Measurements from ENCODE around the gene CHKB. TPM values are rescaled to one million over a fixed set of nuclear protein-coding genes. Genes with fewer than 3 reads are reported as not detected.
A peak's percentile ranks its signal among the peaks of the same experiment; 100 is the strongest.

Gene CHKB
- total and polyA plus RNA-seq, 4 donors = 59.4 to 142 (median 74.9) TPM

DNA sequence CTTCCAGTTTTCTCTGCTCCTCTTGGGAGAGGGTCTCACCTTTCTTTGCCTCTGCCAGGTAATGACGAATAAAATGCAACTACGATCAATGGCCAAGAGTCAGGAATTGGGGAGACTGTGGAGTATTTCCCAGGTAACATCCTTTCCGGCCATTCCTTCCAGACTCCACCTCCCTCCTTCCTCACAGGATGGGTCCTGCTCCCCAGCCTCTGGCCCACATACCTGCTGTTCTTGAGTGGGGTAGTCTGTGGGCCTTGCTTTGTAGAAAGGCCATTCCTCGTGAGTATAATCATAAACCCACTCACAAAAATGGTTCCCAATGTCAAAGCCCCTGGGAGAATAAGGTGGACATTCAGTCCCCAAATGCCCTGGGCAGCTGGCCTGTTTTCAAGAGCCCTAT, 2.9 kb downstream of the CHKB start:
- Histone ChIP-seq H3K36me3 (ENCODE audit: control insufficient read depth in 4 of 4, insufficient read depth in 4 of 4, low read length in 4 of 4) (peaks cover 0 to 7% (median 0%) of the 10 kb centered on the region in 4 donors), H3K9ac (ENCODE audit: insufficient read depth in 1 of 2, low read length in 2 of 2) (no peak overlapping the region), H3K27ac (ENCODE audit: low read depth in 1 of 2, low read length in 1 of 2) (no peak overlapping the region), H3K9me3 (ENCODE audit: control insufficient read depth in 4 of 4, insufficient read depth in 3 of 4, low read length in 3 of 4) (no peaks in the 10 kb centered on the region), H3K4me3 (no peak overlapping the region), H3K4me1 (ENCODE audit: control insufficient read depth in 5 of 5, insufficient read depth in 5 of 5, low read length in 5 of 5) (peaks cover 2 to 23% (median 5%) of the 10 kb centered on the region in 5 donors), H3K27me3 (ENCODE audit: control insufficient read depth in 3 of 3, insufficient read depth in 3 of 3, low read length in 2 of 3) (peaks cover 0 to 11% (median 2%) of the 10 kb centered on the region in 3 donors)
- no peak for ATAC-seq (ENCODE audit: insufficient read depth, low FRiP score)
- DNase-seq = no peak
- TF ChIP-seq, protein P1, sequence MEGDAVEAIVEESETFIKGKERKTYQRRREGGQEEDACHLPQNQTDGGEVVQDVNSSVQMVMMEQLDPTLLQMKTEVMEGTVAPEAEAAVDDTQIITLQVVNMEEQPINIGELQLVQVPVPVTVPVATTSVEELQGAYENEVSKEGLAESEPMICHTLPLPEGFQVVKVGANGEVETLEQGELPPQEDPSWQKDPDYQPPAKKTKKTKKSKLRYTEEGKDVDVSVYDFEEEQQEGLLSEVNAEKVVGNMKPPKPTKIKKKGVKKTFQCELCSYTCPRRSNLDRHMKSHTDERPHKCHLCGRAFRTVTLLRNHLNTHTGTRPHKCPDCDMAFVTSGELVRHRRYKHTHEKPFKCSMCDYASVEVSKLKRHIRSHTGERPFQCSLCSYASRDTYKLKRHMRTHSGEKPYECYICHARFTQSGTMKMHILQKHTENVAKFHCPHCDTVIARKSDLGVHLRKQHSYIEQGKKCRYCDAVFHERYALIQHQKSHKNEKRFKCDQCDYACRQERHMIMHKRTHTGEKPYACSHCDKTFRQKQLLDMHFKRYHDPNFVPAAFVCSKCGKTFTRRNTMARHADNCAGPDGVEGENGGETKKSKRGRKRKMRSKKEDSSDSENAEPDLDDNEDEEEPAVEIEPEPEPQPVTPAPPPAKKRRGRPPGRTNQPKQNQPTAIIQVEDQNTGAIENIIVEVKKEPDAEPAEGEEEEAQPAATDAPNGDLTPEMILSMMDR (IDR thresholded peaks at IDR 0.05; ENCODE audit: control extremely low read depth, extremely low read depth) = no peak
- 95 to 98% methylated on average over 4 of the region's 4 CpGs for WGBS, 2 donors

DNA sequence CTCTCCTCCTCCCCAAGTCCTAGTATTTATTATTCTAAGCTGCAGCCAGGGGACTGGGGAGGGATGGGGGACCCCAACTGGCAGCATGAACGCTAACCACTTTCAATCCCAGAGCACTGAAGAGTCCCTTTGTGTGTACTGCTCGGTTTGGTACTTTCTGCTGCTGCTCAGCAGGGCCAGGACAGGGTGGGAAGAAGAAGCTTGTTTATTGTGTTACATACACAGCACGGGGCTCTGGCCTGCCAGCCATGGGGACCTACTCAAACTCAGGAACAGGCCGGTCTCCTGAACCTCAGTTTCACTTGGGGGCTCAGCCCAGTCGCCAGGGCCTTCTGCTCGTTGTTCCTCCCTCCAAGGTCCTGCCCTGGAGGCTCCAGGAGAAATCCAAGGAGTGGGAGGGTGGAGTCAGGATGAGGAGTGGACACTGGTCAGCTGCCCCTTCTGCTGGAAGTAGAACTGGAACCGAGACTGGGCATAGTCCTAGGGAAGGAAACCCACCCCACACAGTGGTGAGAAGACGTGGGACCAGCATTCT, 3.8 kb downstream of the CHKB start:
- WGBS, 2 donors = 76 to 77% methylated on average over 8 of the region's 8 CpGs
- H3K4me1 ChIP-seq (ENCODE audit: control insufficient read depth in 5 of 5, insufficient read depth in 5 of 5, low read length in 5 of 5) = peaks cover 2 to 22% (median 5%) of the 10 kb centered on the region in 5 donors
- peaks cover 0 to 11% (median 2%) of the 10 kb centered on the region in 3 donors for H3K27me3 ChIP-seq (ENCODE audit: control insufficient read depth in 3 of 3, insufficient read depth in 3 of 3, low read length in 2 of 3)
- ATAC-seq (ENCODE audit: insufficient read depth, low FRiP score) = no peak
- H3K9ac ChIP-seq (ENCODE audit: insufficient read depth in 1 of 2, low read length in 2 of 2) = peak overlapping the region in 1 of 2 donors; percentile 20
- TF ChIP-seq, protein P1 (IDR thresholded peaks at IDR 0.05; ENCODE audit: control extremely low read depth, extremely low read depth) = no peak
- H3K4me3 ChIP-seq = no peak overlapping the region
- H3K9me3 ChIP-seq (ENCODE audit: control insufficient read depth in 4 of 4, insufficient read depth in 3 of 4, low read length in 3 of 4) = no peaks in the 10 kb centered on the region
- DNase-seq = no peak
- H3K36me3 ChIP-seq (ENCODE audit: control insufficient read depth in 4 of 4, insufficient read depth in 4 of 4, low read length in 4 of 4) = peaks cover 0 to 7% (median 0%) of the 10 kb centered on the region in 4 donors
- H3K27ac ChIP-seq (ENCODE audit: low read depth in 1 of 2, low read length in 1 of 2) = peak overlapping the region in 1 of 2 donors; percentile 90

DNA sequence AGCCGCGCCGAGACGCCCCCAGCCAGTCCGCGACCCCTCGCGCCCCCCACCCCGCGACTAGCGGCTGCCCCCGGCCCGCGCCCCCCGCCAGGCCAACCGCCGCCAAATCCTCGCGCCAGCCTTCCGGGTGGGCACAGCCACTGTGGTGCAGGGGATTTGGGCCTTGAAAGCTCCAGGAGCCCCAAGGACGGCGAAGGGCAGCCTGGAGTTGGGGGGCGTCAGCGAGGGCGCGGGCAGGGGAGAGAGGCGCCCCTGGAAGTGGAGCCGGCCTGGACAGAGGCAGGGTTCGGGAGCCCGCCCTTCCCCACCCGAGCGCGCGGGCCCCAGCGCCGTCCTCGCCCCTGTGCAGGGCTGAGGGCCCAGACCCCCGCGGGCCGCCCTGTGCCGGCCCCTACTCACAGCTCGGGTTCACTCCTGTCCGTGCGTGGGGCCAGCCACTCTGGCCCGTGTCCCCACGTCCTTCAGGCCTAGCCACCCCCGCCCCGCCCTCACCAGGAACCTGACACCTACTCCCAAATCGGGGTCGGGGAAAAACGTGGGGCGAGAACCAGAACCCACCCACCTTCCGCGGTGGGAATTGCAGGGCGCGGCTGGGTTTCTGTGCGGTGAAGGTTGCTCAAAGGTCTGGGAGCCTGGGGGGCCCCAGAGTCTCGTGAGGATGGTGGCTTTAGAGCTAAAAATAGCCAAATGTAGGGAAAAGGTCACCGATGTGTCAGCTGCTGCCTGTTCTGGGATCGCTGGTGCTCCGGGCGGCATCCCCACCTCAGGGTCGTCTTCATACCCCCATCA, 4.5 kb downstream of the CHKB start, which contains the start of gene CPT1B:
Gene CPT1B (minus strand): TSS at position 441 of the 789 bp plus-strand sequence. CDS start 512 bp downstream, outside the sequence.
- Histone ChIP-seq H3K9me3 (ENCODE audit: control insufficient read depth in 4 of 4, insufficient read depth in 3 of 4, low read length in 3 of 4) (no peaks in the 10 kb centered on the region), H3K4me3 (no peak within 1 kb of the TSS), H3K27ac (ENCODE audit: low read depth in 1 of 2, low read length in 1 of 2) (peak within 1 kb of the TSS in 1 of 2 donors; percentile 90), H3K36me3 (ENCODE audit: control insufficient read depth in 4 of 4, insufficient read depth in 4 of 4, low read length in 4 of 4) (peaks cover 0 to 7% (median 0%) of the 10 kb centered on the region in 4 donors), H3K27me3 (ENCODE audit: control insufficient read depth in 3 of 3, insufficient read depth in 3 of 3, low read length in 2 of 3) (peaks cover 0 to 11% (median 2%) of the 10 kb centered on the region in 3 donors), H3K4me1 (ENCODE audit: control insufficient read depth in 5 of 5, insufficient read depth in 5 of 5, low read length in 5 of 5) (peaks cover 0 to 16% (median 5%) of the 10 kb centered on the region in 5 donors), H3K9ac (ENCODE audit: insufficient read depth in 1 of 2, low read length in 2 of 2) (peak within 1 kb of the TSS in 1 of 2 donors; percentile 20)
- no peak for ATAC-seq (ENCODE audit: insufficient read depth, low FRiP score)
- TF ChIP-seq, protein P1 (IDR thresholded peaks at IDR 0.05; ENCODE audit: control extremely low read depth, extremely low read depth) = no peak
- 29 to 35% methylated on average over 57 to 63 of the region's 63 CpGs for WGBS, 2 donors
- DNase-seq = no peak

Data from lung (tissue), 12 donors.